ENCODE measurements around the gene ULBP2. TPM values are rescaled to one million over a fixed set of nuclear protein-coding genes. Genes with fewer than 3 reads are reported as not detected.

ULBP2 gene
- total RNA-seq, 1 experiment from 2014 or later, result not detected

DNA sequence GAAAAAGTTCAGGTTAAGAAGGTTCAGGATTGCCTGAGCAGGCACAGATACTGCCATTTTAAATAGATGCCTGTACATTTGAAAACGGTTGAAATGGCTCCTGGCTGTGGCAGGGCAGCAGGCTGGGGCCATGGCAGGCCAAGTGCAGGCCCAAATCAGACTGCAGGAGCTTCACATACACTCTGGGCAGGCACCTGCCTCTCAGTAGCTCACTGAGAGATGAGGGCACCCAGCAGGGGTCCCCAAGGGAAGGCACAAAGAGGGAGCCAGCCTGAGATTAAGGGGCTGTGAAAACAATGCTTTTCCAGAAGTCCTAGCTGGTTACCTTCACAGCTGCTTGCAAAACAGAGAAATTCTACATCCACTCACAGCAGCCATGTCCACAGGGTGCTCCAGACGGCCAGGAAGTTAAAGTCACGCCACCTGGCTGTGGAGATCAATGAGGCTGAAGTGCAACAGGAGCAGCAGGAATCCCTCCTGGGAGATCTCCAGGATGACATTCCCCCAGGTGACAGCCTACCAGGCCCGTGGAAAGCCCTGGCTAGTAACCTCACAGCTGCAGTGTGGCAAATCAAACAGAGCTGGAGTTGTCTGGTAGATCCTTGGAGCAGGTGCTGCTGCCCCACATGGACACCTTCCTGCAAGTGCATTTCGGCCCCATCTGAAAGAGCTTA, 37.7 kb upstream of the ULBP2 start:
- H3K27ac Mint-ChIP-seq, result no peak overlapping the region; a peak in 1 of 7 replicates
- Histone ChIP-seq H3K79me2 (ENCODE audit: insufficient read depth, low read length) (no peaks in the 10 kb centered on the region), H2AK5ac (ENCODE audit: insufficient read length, low read length) (no peak overlapping the region), H3K4me1 (ENCODE audit: insufficient read depth, low read length) (no peaks in the 10 kb centered on the region), H2BK15ac (ENCODE audit: low read depth, low read length) (no peak overlapping the region), H4K91ac (ENCODE audit: insufficient read length, low read depth, low read length) (no peak overlapping the region), H3K18ac (ENCODE audit: insufficient read length, low read depth, low read length) (no peak overlapping the region), H3K23me2 (ENCODE audit: insufficient read length, low read depth, low read length, poor library complexity, severe bottlenecking) (no peaks in the 10 kb centered on the region), H4K20me1 (ENCODE audit: control insufficient read depth, insufficient read depth, insufficient read length) (no peaks in the 10 kb centered on the region), H3K4me2 (ENCODE audit: insufficient read depth, insufficient read length, low read length) (no peak overlapping the region), H3K27me3 (ENCODE audit: insufficient read depth, low read length) (no peaks in the 10 kb centered on the region), H3K23ac (ENCODE audit: insufficient read length, low read depth, low read length) (no peak overlapping the region), H3K4ac (ENCODE audit: low read depth, low read length) (no peak overlapping the region), H3K9ac (ENCODE audit: extremely low read depth, insufficient read length, low read length) (no peak overlapping the region), H3K79me1 (ENCODE audit: insufficient read depth, low read depth, low read length, poor library complexity, severe bottlenecking) (no peaks in the 10 kb centered on the region), H4K8ac (replicated peaks; ENCODE audit: insufficient read length, low read depth, low read length) (no peak overlapping the region), H3K27ac (ENCODE audit: insufficient read length, low read depth, low read length) (no peak overlapping the region), H2BK12ac (ENCODE audit: insufficient read length, low read depth, low read length) (no peak overlapping the region), H2AFZ (ENCODE audit: low read length) (no peak overlapping the region), H3K9me3 (ENCODE audit: control insufficient read depth, low read depth, low read length) (no peaks in the 10 kb centered on the region), H2BK120ac (ENCODE audit: low read depth, low read length, poor library complexity, severe bottlenecking) (no peak overlapping the region), H3K56ac (ENCODE audit: insufficient read length, low read depth, low read length) (no peak overlapping the region), H3T11ph (ENCODE audit: low read length) (no peak overlapping the region), H2BK5ac (ENCODE audit: insufficient read length, low read length) (no peak overlapping the region), H4K5ac (ENCODE audit: insufficient read length, low read depth, low read length) (no peak overlapping the region), H2BK20ac (ENCODE audit: low read depth, low read length, poor library complexity, severe bottlenecking) (no peak overlapping the region), H3K14ac (ENCODE audit: insufficient read depth, low read length) (no peak overlapping the region)
- peaks cover 5 to 7% (median 5%) of the 10 kb centered on the region in 3 experiments; a peak in 5 of 7 replicates for H3K36me3 Mint-ChIP-seq (ENCODE audit: insufficient read depth in 1 of 3, low read depth in 3 of 3)
- H3K4me1 Mint-ChIP-seq, result peaks cover 3 to 7% of the 10 kb centered on the region in 2 experiments; a peak in 1 of 4 replicates
- TF ChIP-seq, protein P1, sequence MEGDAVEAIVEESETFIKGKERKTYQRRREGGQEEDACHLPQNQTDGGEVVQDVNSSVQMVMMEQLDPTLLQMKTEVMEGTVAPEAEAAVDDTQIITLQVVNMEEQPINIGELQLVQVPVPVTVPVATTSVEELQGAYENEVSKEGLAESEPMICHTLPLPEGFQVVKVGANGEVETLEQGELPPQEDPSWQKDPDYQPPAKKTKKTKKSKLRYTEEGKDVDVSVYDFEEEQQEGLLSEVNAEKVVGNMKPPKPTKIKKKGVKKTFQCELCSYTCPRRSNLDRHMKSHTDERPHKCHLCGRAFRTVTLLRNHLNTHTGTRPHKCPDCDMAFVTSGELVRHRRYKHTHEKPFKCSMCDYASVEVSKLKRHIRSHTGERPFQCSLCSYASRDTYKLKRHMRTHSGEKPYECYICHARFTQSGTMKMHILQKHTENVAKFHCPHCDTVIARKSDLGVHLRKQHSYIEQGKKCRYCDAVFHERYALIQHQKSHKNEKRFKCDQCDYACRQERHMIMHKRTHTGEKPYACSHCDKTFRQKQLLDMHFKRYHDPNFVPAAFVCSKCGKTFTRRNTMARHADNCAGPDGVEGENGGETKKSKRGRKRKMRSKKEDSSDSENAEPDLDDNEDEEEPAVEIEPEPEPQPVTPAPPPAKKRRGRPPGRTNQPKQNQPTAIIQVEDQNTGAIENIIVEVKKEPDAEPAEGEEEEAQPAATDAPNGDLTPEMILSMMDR (conservative IDR thresholded peaks at IDR 0.05), result peak; percentile 25; the same call in 2 of the 3 replicates
- peaks cover 19 to 26% of the 10 kb centered on the region in 2 experiments for H3K9me3 Mint-ChIP-seq
- DNase-seq, result peak; percentile 33
- H3K4me3 Mint-ChIP-seq, result no peak overlapping the region
- no CpG with 5 or more reads among the region's 5 CpGs for WGBS (ENCODE audit: extremely low coverage, insufficient read length, low lambda C conversion rate)
- H3K27me3 Mint-ChIP-seq (ENCODE audit: low read depth), result peaks cover 24% of the 10 kb centered on the region

Data from H9 (cell line).